ENCODE results near the gene ERCC6.

- TF ChIP-seq POLR2A (IDR thresholded peaks at IDR 0.05) (no peak), CTCF (IDR thresholded peaks at IDR 0.05) (no peak)
Measured at GRCh38 chr10:49571388-49571787, 32.5 kb upstream of the ERCC6 start.

Measured in testis (tissue), 2 donors.